IMR-90 (cell line): Measurements from ENCODE around the gene C1GALT1. TPM values are rescaled to one million over a fixed set of nuclear protein-coding genes. Genes with fewer than 3 reads are reported as not detected.

ENCODE experiments used
- NFE2L2 ChIP-seq: fragments of 150-350 bp; IDR thresholded peaks from 2 replicates; pipeline ENCODE4 v1.6.1; 2016; ENCODE audit warnings: low read depth, mild to moderate bottlenecking, low read length
- polyA plus RNA-seq, 3 experiments: library from polyadenylated mRNA; depleted of rRNA; stranded (reverse); fragments of >200 nt; gene quantifications; 2 replicates each; pipeline ENCODE4 v1.2.3, GENCODE V29; 2012; ENCODE audit warnings: low replicate concordance in 1 of 3
- total RNA-seq: library from RNA; depleted of rRNA; stranded (reverse); fragments of >200 nt; gene quantifications from 2 replicates; pipeline ENCODE4 v1.2.3, GENCODE V29; 2012
- TF ChIP-seq, protein P1 (sequence below): conservative IDR thresholded peaks from 2 replicates; pipeline ENCODE4 v1.5.1; 2012; ENCODE audit warnings: mild to moderate bottlenecking, low read depth, low read length, improper control_type of control experiment
- TF ChIP-seq, protein P2 (sequence below): fragments of 150-350 bp; IDR thresholded peaks from 2 replicates; pipeline ENCODE4 v1.6.1; 2017; ENCODE audit warnings: mild to moderate bottlenecking, antibody characterized with exemption, low read length, low read depth

C1GALT1 gene
- total and polyA plus RNA-seq, 2 of the 4 experiments (the other 2 are of a cell fraction) = 11.6 to 12.2 TPM

DNA sequence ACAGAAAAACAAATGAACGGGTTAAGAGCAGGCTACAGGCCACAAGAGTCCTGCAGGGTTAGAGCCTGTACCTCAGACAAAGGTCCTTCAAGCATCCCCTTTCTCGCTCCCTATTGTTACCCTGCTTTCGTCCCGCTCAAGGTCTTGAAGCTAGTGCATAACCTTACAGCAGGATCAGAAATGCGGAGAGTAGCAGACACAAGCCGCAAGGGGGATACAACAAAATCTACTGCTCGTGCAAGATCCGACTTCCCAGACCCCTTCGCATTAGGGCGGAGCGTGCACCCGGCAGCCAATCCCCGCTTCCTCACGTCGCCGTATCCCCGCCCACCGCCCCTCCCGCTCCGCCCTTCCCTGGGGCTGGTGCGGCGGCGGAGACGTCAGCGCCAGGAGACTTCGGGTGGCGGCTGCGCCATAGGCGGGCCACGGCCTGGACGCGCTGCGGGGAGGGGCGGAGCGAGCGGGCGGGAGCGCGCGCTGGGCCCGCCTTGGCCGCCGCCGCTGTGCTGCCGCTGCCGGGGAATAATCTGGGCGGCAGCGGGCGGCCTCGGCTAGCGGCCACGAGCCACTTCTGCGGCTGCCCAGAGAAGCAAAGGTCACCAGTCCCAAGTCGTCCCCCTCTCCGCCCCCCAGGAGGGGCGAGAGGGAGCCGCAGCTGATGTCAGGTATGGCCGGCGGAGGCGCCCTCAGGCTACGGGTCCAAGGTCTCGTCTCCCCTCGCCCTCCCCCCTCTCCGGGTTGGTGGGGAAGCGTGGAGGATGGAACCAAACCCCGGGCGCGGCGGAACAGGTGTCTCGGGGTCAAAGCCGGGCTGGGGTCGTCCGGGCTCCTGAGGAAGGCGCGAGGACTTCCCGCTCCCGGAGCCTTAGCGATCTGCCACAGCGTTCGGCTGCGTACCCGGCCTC is at the start of gene C1GALT1 (continued):
- TF ChIP-seq, protein P1, sequence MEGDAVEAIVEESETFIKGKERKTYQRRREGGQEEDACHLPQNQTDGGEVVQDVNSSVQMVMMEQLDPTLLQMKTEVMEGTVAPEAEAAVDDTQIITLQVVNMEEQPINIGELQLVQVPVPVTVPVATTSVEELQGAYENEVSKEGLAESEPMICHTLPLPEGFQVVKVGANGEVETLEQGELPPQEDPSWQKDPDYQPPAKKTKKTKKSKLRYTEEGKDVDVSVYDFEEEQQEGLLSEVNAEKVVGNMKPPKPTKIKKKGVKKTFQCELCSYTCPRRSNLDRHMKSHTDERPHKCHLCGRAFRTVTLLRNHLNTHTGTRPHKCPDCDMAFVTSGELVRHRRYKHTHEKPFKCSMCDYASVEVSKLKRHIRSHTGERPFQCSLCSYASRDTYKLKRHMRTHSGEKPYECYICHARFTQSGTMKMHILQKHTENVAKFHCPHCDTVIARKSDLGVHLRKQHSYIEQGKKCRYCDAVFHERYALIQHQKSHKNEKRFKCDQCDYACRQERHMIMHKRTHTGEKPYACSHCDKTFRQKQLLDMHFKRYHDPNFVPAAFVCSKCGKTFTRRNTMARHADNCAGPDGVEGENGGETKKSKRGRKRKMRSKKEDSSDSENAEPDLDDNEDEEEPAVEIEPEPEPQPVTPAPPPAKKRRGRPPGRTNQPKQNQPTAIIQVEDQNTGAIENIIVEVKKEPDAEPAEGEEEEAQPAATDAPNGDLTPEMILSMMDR = peak; percentile 56
- TF ChIP-seq, protein P2, sequence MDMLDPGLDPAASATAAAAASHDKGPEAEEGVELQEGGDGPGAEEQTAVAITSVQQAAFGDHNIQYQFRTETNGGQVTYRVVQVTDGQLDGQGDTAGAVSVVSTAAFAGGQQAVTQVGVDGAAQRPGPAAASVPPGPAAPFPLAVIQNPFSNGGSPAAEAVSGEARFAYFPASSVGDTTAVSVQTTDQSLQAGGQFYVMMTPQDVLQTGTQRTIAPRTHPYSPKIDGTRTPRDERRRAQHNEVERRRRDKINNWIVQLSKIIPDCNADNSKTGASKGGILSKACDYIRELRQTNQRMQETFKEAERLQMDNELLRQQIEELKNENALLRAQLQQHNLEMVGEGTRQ = peak; percentile 49
- no peak for TF ChIP-seq NFE2L2
